Trophoblast cell (in vitro differentiated cells and primary cell): Measurements from ENCODE around the gene OXTR.

Experiments
- DNase-seq, 2 donors: peaks; one replicate each; pipeline ENCODE4 v3.0.0-alpha.2; 2016
- H2AFZ ChIP-seq: 2 replicates; pipeline ENCODE4 v1.6.1; 2013; ENCODE audit warnings: low read length, moderate library complexity, mild to moderate bottlenecking; ENCODE audit not compliant: insufficient read depth, poor library complexity
- H2AK5ac ChIP-seq: 2 replicates; pipeline ENCODE4 v1.6.1; 2013; ENCODE audit warnings: mild to moderate bottlenecking, low read length
- H2BK120ac ChIP-seq: 2 replicates; pipeline ENCODE4 v1.6.1; 2013; ENCODE audit warnings: low read length, mild to moderate bottlenecking, moderate library complexity; ENCODE audit not compliant: insufficient read depth, poor library complexity
- H2BK12ac ChIP-seq: 2 replicates; pipeline ENCODE4 v1.6.1; 2013; ENCODE audit warnings: mild to moderate bottlenecking, low read length, moderate library complexity
- H2BK5ac ChIP-seq: 2 replicates; pipeline ENCODE4 v1.6.1; 2013; ENCODE audit warnings: low read length, low read depth, moderate library complexity, mild to moderate bottlenecking; ENCODE audit not compliant: poor library complexity
- H3K14ac ChIP-seq: 2 replicates; pipeline ENCODE4 v1.6.1; 2013; ENCODE audit warnings: mild to moderate bottlenecking, low read length
- H3K18ac ChIP-seq: 2 replicates; pipeline ENCODE4 v1.6.1; 2013; ENCODE audit warnings: mild to moderate bottlenecking, low read length
- H3K23ac ChIP-seq: 2 replicates; pipeline ENCODE4 v1.6.1; 2013; ENCODE audit warnings: low read length
- H3K27ac ChIP-seq: 2 replicates; pipeline ENCODE4 v1.5.1; 2013; ENCODE audit warnings: low read depth, mild to moderate bottlenecking, inconsistent platforms, low read length, moderate library complexity
- H3K27me3 ChIP-seq: 2 replicates; pipeline ENCODE4 v1.6.1; 2013; ENCODE audit warnings: inconsistent platforms, mild to moderate bottlenecking, low read length, moderate library complexity; ENCODE audit not compliant: insufficient read depth
- H3K36me3 ChIP-seq, 2 experiments: 1 replicate in 1 of 2; 2 replicates in 1 of 2; pipeline ENCODE4 v1.6.1; 2013; ENCODE audit warnings: low read length in 2 of 2, mild to moderate bottlenecking in 2 of 2, moderate library complexity in 1 of 2; ENCODE audit not compliant: insufficient read depth in 2 of 2, control insufficient read depth in 1 of 2
- H3K4ac ChIP-seq: 2 replicates; pipeline ENCODE4 v1.6.1; 2013; ENCODE audit warnings: low read depth, mild to moderate bottlenecking, low read length, moderate library complexity
- H3K4me1 ChIP-seq, 2 experiments: 1 replicate in 1 of 2; 2 replicates in 1 of 2; pipeline ENCODE4 v1.6.1; 2013; ENCODE audit warnings: low read length in 2 of 2, mild to moderate bottlenecking in 2 of 2, moderate library complexity in 1 of 2; ENCODE audit not compliant: insufficient read depth in 2 of 2, control insufficient read depth in 1 of 2
- H3K4me2 ChIP-seq: 2 replicates; pipeline ENCODE4 v1.6.1; 2013; ENCODE audit warnings: inconsistent platforms, mild to moderate bottlenecking, low read length, moderate library complexity
- H3K4me3 ChIP-seq: 2 replicates; pipeline ENCODE4 v1.5.1; 2013; ENCODE audit warnings: mild to moderate bottlenecking, low read depth, low read length, inconsistent platforms
- H3K79me1 ChIP-seq: one replicate; pipeline ENCODE4 v1.6.1; 2013; ENCODE audit warnings: low read length
- H3K79me2 ChIP-seq: 2 replicates; pipeline ENCODE4 v1.6.1; 2013; ENCODE audit warnings: low read length, mild to moderate bottlenecking; ENCODE audit not compliant: control insufficient read depth, insufficient read depth, poor library complexity
- H3K9ac ChIP-seq: 2 replicates; pipeline ENCODE4 v1.6.1; 2013; ENCODE audit warnings: mild to moderate bottlenecking, low read length
- H3K9me3 ChIP-seq: 2 replicates; pipeline ENCODE4 v1.6.1; 2013; ENCODE audit warnings: low read depth, mild to moderate bottlenecking, control low read depth, inconsistent platforms, low read length; ENCODE audit not compliant: insufficient read depth
- H4K12ac ChIP-seq: 2 replicates; pipeline ENCODE4 v1.6.1; 2013; ENCODE audit warnings: low read depth, mild to moderate bottlenecking, low read length, moderate library complexity
- H4K8ac ChIP-seq: 2 replicates; pipeline ENCODE4 v1.6.1; 2013; ENCODE audit warnings: low read depth, mild to moderate bottlenecking, low read length, moderate library complexity
- H4K91ac ChIP-seq: one replicate; pipeline ENCODE4 v1.6.1; 2013; ENCODE audit warnings: low read depth, mild to moderate bottlenecking, low read length, moderate library complexity
- WGBS: extraction: QIAGEN DNeasy Blood & Tissue Kit; methylation state at CpG from one replicate; pipeline ENCODE4 v1.1.7; 2013; ENCODE audit warnings: missing lambda C conversion rate; ENCODE audit not compliant: insufficient read length, insufficient coverage; ENCODE audit errors: extremely low coverage; 5-methylcytosine and 5-hydroxymethylcytosine counted together

Gene OXTR

DNA sequence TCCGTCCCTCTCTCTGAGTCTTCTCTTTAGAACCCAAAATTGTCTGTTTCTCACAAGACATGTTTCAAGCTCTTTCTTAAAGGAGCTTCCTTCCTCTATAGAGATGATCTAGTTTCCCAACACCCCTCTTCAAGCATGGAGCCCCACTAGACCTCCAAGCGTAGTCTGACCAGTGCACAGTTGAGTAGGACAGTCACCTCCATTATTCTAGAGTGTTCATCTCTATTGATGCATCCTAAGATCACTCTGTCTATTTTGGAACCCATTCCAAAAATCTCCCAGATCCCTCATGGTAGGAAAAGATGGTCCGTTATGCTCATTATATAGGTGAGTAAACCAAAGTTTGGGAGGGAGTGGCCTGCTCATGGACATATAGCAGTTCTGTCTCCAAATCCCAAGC, 39.9 kb downstream of the OXTR start:
- Histone ChIP-seq H4K12ac (no peak overlapping the region), H3K18ac (no peak overlapping the region), H3K4me2 (no peak overlapping the region), H3K14ac (no peak overlapping the region), H2BK5ac (no peak overlapping the region), H3K36me3 (no peaks in the 10 kb centered on the region), H4K91ac (no peak overlapping the region), H2AFZ (no peak overlapping the region), H2BK12ac (no peak overlapping the region), H3K27me3 (no peaks in the 10 kb centered on the region), H3K4ac (no peak overlapping the region), H3K4me1 (no peaks in the 10 kb centered on the region), H3K23ac (no peak overlapping the region), H3K9me3 (peaks cover 3% of the 10 kb centered on the region), H2BK120ac (no peak overlapping the region), H3K79me1 (no peaks in the 10 kb centered on the region), H3K79me2 (no peaks in the 10 kb centered on the region), H3K9ac (no peak overlapping the region), H3K27ac (no peak overlapping the region), H4K8ac (no peak overlapping the region), H3K4me3 (no peak overlapping the region), H2AK5ac (no peak overlapping the region)
- WGBS, result no CpG with 5 or more reads among the region's 3 CpGs
- DNase-seq, result no peak

GRCh38 chr3:8727605-8728512, 41.6 kb downstream of the OXTR start:
- Histone ChIP-seq H3K9ac (no peak overlapping the region), H2BK12ac (no peak overlapping the region), H3K79me2 (no peaks in the 10 kb centered on the region), H3K14ac (no peak overlapping the region), H2BK120ac (no peak overlapping the region), H3K23ac (no peak overlapping the region), H3K4me3 (no peak overlapping the region), H3K79me1 (no peaks in the 10 kb centered on the region), H3K27me3 (no peaks in the 10 kb centered on the region), H4K12ac (no peak overlapping the region), H3K4me1 (no peaks in the 10 kb centered on the region), H3K9me3 (peaks cover 3% of the 10 kb centered on the region), H3K4me2 (no peak overlapping the region), H4K91ac (no peak overlapping the region), H2AK5ac (no peak overlapping the region), H4K8ac (no peak overlapping the region), H3K4ac (no peak overlapping the region), H3K27ac (no peak overlapping the region), H3K36me3 (no peaks in the 10 kb centered on the region), H3K18ac (no peak overlapping the region), H2BK5ac (no peak overlapping the region), H2AFZ (no peak overlapping the region)
- no CpG with 5 or more reads among the region's 9 CpGs for WGBS
- DNase-seq, result no peak

DNA sequence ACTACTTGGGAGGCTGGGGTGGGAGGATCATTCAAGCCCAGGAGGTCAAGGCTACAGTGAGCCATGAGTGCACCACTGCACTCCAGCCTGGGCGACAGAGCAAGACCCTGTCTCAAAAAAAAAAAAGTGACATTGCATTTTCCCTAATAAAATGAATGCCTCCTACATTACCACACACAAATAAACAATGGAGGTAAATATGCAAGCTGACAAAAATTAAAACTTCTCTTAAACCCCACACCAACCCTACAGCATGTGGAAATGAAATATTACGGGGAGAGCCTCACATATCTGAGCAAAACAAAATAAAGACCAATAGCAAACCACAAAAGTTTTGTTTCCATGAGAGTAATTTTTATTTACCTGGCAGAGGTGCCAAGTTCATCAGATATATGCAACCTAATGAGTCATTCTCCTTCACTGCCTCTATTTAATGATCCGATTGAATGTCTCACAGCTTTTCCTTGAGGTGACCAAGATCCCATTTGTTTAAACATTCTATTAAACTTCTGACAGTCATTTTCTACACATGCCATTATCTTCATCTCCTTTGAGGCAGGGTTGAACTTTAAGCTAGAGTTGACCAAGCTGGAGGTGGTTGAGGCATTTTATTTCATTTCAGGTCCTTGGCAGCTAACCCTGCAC, 45.2 kb downstream of the OXTR start:
- Histone ChIP-seq H3K27me3 (no peaks in the 10 kb centered on the region), H2BK12ac (no peak overlapping the region), H3K79me1 (no peaks in the 10 kb centered on the region), H3K4me2 (no peak overlapping the region), H3K14ac (no peak overlapping the region), H3K4me3 (no peak overlapping the region), H2AFZ (no peak overlapping the region), H4K12ac (no peak overlapping the region), H3K79me2 (no peaks in the 10 kb centered on the region), H3K18ac (no peak overlapping the region), H4K8ac (no peak overlapping the region), H4K91ac (no peak overlapping the region), H3K9me3 (peaks cover 3% of the 10 kb centered on the region), H3K27ac (no peak overlapping the region), H3K36me3 (no peaks in the 10 kb centered on the region), H3K4ac (no peak overlapping the region), H2AK5ac (no peak overlapping the region), H3K4me1 (no peaks in the 10 kb centered on the region), H2BK120ac (no peak overlapping the region), H3K9ac (no peak overlapping the region), H3K23ac (no peak overlapping the region), H2BK5ac (no peak overlapping the region)
- no peak for DNase-seq
- no CpG with 5 or more reads among the region's 3 CpGs for WGBS

DNA sequence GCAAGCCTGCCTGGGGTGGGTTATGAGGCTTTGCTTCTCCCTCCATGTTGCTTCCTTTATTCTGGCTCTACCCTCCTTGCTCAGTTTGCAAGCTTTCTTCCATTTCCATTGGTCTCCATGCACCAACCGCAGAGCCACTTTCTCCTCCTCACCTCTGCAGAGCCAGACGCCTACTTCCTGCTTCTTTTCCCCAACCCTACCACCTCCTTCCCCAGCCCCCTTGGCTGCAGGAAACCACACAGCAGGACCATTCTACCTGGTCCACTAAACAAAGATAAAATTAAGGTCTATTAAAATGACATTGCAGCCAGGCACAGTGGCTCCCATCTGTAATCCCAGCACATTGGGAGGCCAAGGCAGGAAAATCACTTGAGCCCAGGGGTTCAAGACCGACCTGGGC, 45.8 kb downstream of the OXTR start:
- Histone ChIP-seq H3K4me3 (no peak overlapping the region), H3K9me3 (peaks cover 3% of the 10 kb centered on the region), H2BK120ac (no peak overlapping the region), H3K9ac (no peak overlapping the region), H3K14ac (no peak overlapping the region), H3K27me3 (no peaks in the 10 kb centered on the region), H2AFZ (no peak overlapping the region), H3K79me1 (no peaks in the 10 kb centered on the region), H3K4ac (no peak overlapping the region), H3K4me2 (no peak overlapping the region), H3K79me2 (no peaks in the 10 kb centered on the region), H2BK5ac (no peak overlapping the region), H4K91ac (no peak overlapping the region), H4K8ac (no peak overlapping the region), H3K23ac (no peak overlapping the region), H3K27ac (no peak overlapping the region), H3K4me1 (no peaks in the 10 kb centered on the region), H2BK12ac (no peak overlapping the region), H3K18ac (no peak overlapping the region), H2AK5ac (no peak overlapping the region), H3K36me3 (no peaks in the 10 kb centered on the region), H4K12ac (no peak overlapping the region)
- no CpG with 5 or more reads among the region's 3 CpGs for WGBS
- DNase-seq, result no peak
